B cell (primary cell): ENCODE data around the gene TAF9. TPM values are rescaled to one million over a fixed set of nuclear protein-coding genes. Genes with fewer than 3 reads are reported as not detected.

Experiments used
- ATAC-seq: fragments of 200-7000 bp; cut with Tn5 transposase; one replicate; pipeline ENCODE4 v1.10.0; 2021; ENCODE audit warnings: low read depth, mild to moderate bottlenecking, moderate number of reproducible peaks, moderate library complexity
- CTCF ChIA-PET: fragments of 350-600 bp; sonication (Branson Sonifier 250); formaldehyde crosslinking; loops from one replicate; lab custom pipeline; 2021; ENCODE audit warnings: antibody characterized with exemption, inconsistent platforms; lab: Charles Lee
- POLR2A ChIA-PET: fragments of 350-600 bp; sonication (Branson Sonifier 250); formaldehyde crosslinking; loops from one replicate; lab custom pipeline; 2021; ENCODE audit warnings: antibody characterized with exemption; lab: Charles Lee
- DNase-seq: peaks from one replicate; pipeline ENCODE4 v3.0.0; 2013
- H2AFZ ChIP-seq: 2 replicates; pipeline ENCODE4 v1.6.1; 2012; ENCODE audit warnings: mild to moderate bottlenecking, low read depth, low read length; ENCODE audit not compliant: insufficient read depth, poor library complexity, severe bottlenecking
- H3K27ac ChIP-seq, 2 donors: 1 replicate in 1 of 2; 2 replicates in 1 of 2; pipeline ENCODE4 v1.5.1; 2012 to 2013; ENCODE audit warnings: low read length in 2 of 2, mild to moderate bottlenecking in 2 of 2, moderate library complexity in 1 of 2
- H3K27me3 ChIP-seq, 4 experiments: fragments of 200-600 bp in 1 of 4; sonication (generic) in 1 of 4; replicated peaks in 1 of 4; 1 replicate in 2 of 4; 2 replicates in 2 of 4; pipeline versions ENCODE4 v1.6.1 to v1.7.0; 2013 to 2016; ENCODE audit warnings: low read length in 3 of 4, mild to moderate bottlenecking in 2 of 4, mixed read lengths in 1 of 4, moderate library complexity in 1 of 4; ENCODE audit not compliant: insufficient read depth in 4 of 4, control insufficient read depth in 3 of 4; ENCODE audit errors: control extremely low read depth in 1 of 4
- H3K36me3 ChIP-seq, 2 experiments: replicated peaks in 1 of 2; 1 replicate in 1 of 2; 2 replicates in 1 of 2; pipeline versions ENCODE4 v1.6.1 to v1.7.1; 2013; ENCODE audit warnings: low read length in 1 of 2; ENCODE audit not compliant: insufficient read depth in 2 of 2, control insufficient read depth in 1 of 2; ENCODE audit errors: control extremely low read depth in 1 of 2, extremely low read depth in 1 of 2
- H3K4me1 ChIP-seq, 2 donors: fragments of 200-600 bp in 1 of 2; sonication (generic) in 1 of 2; 1 replicate in 1 of 2; 2 replicates in 1 of 2; pipeline versions ENCODE4 v1.5.1 to v1.6.1; 2013 to 2017; ENCODE audit warnings: low read length in 2 of 2; ENCODE audit not compliant: control insufficient read depth in 2 of 2, insufficient read depth in 2 of 2
- H3K4me2 ChIP-seq: replicated peaks from 2 replicates; pipeline ENCODE3; 2012; ENCODE audit warnings: mild to moderate bottlenecking, low read depth, low read length; ENCODE audit not compliant: poor library complexity, severe bottlenecking
- H3K4me3 ChIP-seq, 5 experiments: fragments of 200-600 bp in 1 of 5; sonication (generic) in 1 of 5; 1 replicate in 3 of 5; 2 replicates in 2 of 5; pipeline versions ENCODE4 v1.5.1 to v1.7.0; 2011 to 2016; ENCODE audit warnings: low read length in 4 of 5, mild to moderate bottlenecking in 4 of 5, low read depth in 2 of 5, control low read depth in 1 of 5, moderate library complexity in 1 of 5; ENCODE audit not compliant: insufficient read depth in 1 of 5; ENCODE audit errors: control extremely low read depth in 1 of 5, extremely low read depth in 1 of 5
- H3K79me2 ChIP-seq: fragments of 200-600 bp; sonication (generic); one replicate; pipeline ENCODE4 v1.6.0; 2016; ENCODE audit warnings: low read length; ENCODE audit not compliant: control insufficient read depth, insufficient read depth
- H3K9ac ChIP-seq: fragments of 200-600 bp; sonication (generic); 2 replicates; pipeline ENCODE4 v1.6.1; 2017; ENCODE audit warnings: mild to moderate bottlenecking, low read length, moderate library complexity
- H3K9me3 ChIP-seq, 3 donors: one replicate each; pipeline versions ENCODE4 v1.6.1 to v1.7.1; 2013; ENCODE audit warnings: low read length in 2 of 3; ENCODE audit not compliant: control insufficient read depth in 2 of 3, insufficient read depth in 1 of 3; ENCODE audit errors: control extremely low read depth in 1 of 3
- H4K20me1 ChIP-seq: 2 replicates; pipeline ENCODE4 v1.6.0; 2012; ENCODE audit warnings: mild to moderate bottlenecking, low read length; ENCODE audit not compliant: insufficient read depth, control insufficient read depth, poor library complexity, severe bottlenecking
- H3K27ac Mint-ChIP-seq: one replicate; pipeline ENCODE4 v1.8.0; 2021; ENCODE audit warnings: mixed read lengths
- H3K27me3 Mint-ChIP-seq: one replicate; pipeline ENCODE4 v1.8.0; 2021; ENCODE audit warnings: mixed read lengths
- H3K4me1 Mint-ChIP-seq: one replicate; pipeline ENCODE4 v1.8.0; 2021; ENCODE audit warnings: mixed read lengths
- H3K4me3 Mint-ChIP-seq: one replicate; pipeline ENCODE4 v1.8.0; 2021; ENCODE audit warnings: mixed read lengths
- H3K9me3 Mint-ChIP-seq: one replicate; pipeline ENCODE4 v1.8.0; 2022; ENCODE audit warnings: mixed read lengths; ENCODE audit not compliant: insufficient read depth
- EZH2 ChIP-seq: IDR thresholded peaks from 2 replicates; pipeline ENCODE4 v1.6.1; 2012; ENCODE audit warnings: borderline replicate concordance, low read depth, mild to moderate bottlenecking, moderate library complexity, low read length; ENCODE audit not compliant: insufficient read depth, poor library complexity, severe bottlenecking
- WGBS: methylation state at CpG from one replicate; pipeline ENCODE4 v1.1.5; 2013; ENCODE audit warnings: missing lambda C conversion rate; ENCODE audit not compliant: insufficient coverage; 5-methylcytosine and 5-hydroxymethylcytosine counted together
- intact Hi-C: fragments of 100-400 bp; cut with micrococcal nuclease; formaldehyde crosslinking; loops from one replicate; pipeline ENCODE4 v1.10.0; 2022
- polyA plus RNA-seq: library from polyadenylated mRNA; depleted of rRNA; stranded (reverse); fragments of >200 nt; gene quantifications from 2 replicates; pipeline ENCODE4 v1.2.3, GENCODE V29; 2012
- total RNA-seq, 2 donors: library from RNA; stranded (reverse); fragments of 120-200 nt in 1 of 2; gene quantifications; 1 replicate in 1 of 2; 2 replicates in 1 of 2; pipeline versions ENCODE4 v1.2.3 to v1.2.4, GENCODE V29; 2013 to 2022
- TF ChIP-seq, protein P1 (sequence below): fragments of 200-600 bp; IDR thresholded peaks from one replicate; pipeline ENCODE4 v1.8.0; 2022; ENCODE audit warnings: antibody characterized with exemption, mild to moderate bottlenecking

TAF9 gene
- total and polyA plus RNA-seq, 2 donors (not counting 1 experiment from before 2014, with no cell fraction given): 42.0 to 64.6 TPM

DNA sequence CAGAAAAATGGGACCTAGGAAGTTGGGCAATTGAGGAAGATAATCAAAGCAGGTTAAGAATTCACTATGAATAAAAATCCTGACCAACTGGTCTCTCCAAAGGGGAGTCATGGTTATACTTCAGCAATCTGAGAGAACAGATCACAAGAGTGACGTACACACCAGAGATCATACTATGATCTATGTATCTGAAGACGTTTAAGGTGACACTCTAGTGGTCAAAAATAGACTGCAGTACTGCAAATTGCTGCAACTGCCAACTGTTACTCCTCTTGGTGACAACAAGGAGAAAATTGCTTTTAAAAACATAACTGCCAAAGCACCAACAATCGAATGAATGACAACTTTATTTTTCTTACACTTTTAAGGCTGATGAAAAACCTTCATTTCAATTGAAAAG, 4.9 kb downstream of the TAF9 start:
- Mint-ChIP-seq H3K4me1 (peaks cover 20% of the 10 kb centered on the region), H3K4me3 (no peak overlapping the region), H3K27me3 (no peaks in the 10 kb centered on the region), H3K27ac (no peak overlapping the region), H3K9me3 (no peaks in the 10 kb centered on the region)
- ChIA-PET CTCF (no interaction called here), POLR2A (no interaction called here)
- Histone ChIP-seq H3K4me1 (peaks cover 13 to 14% of the 10 kb centered on the region in 2 donors), H3K4me2 (no peak overlapping the region), H2AFZ (no peak overlapping the region), H3K79me2 (peaks cover 81% of the 10 kb centered on the region), H3K9me3 (no peaks in the 10 kb centered on the region), H3K36me3 (peaks cover 3 to 51% of the 10 kb centered on the region in 2 experiments), H3K27ac (no peak overlapping the region), H4K20me1 (peaks cover 13% of the 10 kb centered on the region), H3K4me3 (no peak overlapping the region), H3K9ac (no peak overlapping the region), H3K27me3 (no peaks in the 10 kb centered on the region)
- WGBS: no CpG with 5 or more reads among the region's 3 CpGs
- TF ChIP-seq, protein P1, sequence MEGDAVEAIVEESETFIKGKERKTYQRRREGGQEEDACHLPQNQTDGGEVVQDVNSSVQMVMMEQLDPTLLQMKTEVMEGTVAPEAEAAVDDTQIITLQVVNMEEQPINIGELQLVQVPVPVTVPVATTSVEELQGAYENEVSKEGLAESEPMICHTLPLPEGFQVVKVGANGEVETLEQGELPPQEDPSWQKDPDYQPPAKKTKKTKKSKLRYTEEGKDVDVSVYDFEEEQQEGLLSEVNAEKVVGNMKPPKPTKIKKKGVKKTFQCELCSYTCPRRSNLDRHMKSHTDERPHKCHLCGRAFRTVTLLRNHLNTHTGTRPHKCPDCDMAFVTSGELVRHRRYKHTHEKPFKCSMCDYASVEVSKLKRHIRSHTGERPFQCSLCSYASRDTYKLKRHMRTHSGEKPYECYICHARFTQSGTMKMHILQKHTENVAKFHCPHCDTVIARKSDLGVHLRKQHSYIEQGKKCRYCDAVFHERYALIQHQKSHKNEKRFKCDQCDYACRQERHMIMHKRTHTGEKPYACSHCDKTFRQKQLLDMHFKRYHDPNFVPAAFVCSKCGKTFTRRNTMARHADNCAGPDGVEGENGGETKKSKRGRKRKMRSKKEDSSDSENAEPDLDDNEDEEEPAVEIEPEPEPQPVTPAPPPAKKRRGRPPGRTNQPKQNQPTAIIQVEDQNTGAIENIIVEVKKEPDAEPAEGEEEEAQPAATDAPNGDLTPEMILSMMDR: peak; percentile 59
- no peak for TF ChIP-seq EZH2
- intact Hi-C loops: no loop called here
- DNase-seq (peak; percentile 42), ATAC-seq (no peak)

DNA sequence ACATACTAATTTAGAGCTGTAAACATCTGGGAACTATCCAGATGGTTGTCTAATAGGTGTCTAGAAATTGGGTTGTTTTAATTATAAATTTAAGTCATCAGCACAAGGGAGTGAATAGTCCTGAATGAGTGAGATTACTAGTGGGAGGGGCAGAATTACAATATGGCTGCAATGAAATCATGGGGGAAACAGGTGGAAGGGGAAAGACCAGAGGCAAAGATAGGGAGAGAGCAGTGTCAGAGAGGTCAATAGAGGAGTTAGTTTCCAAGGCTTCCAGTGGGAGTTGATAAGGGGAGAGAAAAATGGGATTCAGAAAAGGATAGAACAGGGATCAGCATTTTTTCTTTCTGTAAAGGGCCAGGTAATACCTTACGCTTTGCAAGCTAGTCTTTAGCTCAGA, 8.9 kb downstream of the TAF9 start:
- Histone ChIP-seq H3K27me3 (no peaks in the 10 kb centered on the region), H3K4me3 (no peak overlapping the region), H2AFZ (no peak overlapping the region), H4K20me1 (peaks cover 10% of the 10 kb centered on the region), H3K4me1 (no peaks in the 10 kb centered on the region), H3K9ac (no peak overlapping the region), H3K36me3 (peaks cover 3 to 43% of the 10 kb centered on the region in 2 experiments), H3K4me2 (no peak overlapping the region), H3K79me2 (peaks cover 68% of the 10 kb centered on the region), H3K9me3 (no peaks in the 10 kb centered on the region), H3K27ac (no peak overlapping the region)
- intact Hi-C loops: no loop called here
- Mint-ChIP-seq H3K4me3 (no peak overlapping the region), H3K9me3 (no peaks in the 10 kb centered on the region), H3K27ac (no peak overlapping the region), H3K27me3 (no peaks in the 10 kb centered on the region), H3K4me1 (peaks cover 6% of the 10 kb centered on the region)
- no CpG with 5 or more reads among the region's 1 CpG for WGBS
- ATAC-seq (no peak), DNase-seq (no peak)
- POLR2A ChIA-PET: no interaction called here
- no peak for TF ChIP-seq EZH2
- TF ChIP-seq, protein P1: no peak
- CTCF ChIA-PET: interaction anchor here (1.7 kb wide), 1 partner anchor 267 kb away, joined by 3 read pairs; the partner anchor contains the start of gene SLC30A5
